Stimulated activated CD8-positive, alpha-beta memory T cell treated with anti-CD3 and anti-CD28 coated beads, Interleukin-12 subunit alpha, Interleukin-12 subunit beta, amount 100 ng/mL, for 24 hours (primary cell): ENCODE measurements around the gene VIT.
"Not testable (repeated sequence)": the region's sequence is repeated elsewhere in the genome, so short reads cannot be mapped to it uniquely, and the experiment has no call there.

Source experiments
- DNase-seq: peaks from one replicate; pipeline ENCODE4 v3.0.0-alpha.2; 2020; ENCODE audit errors: extremely low read depth

VIT gene

DNA sequence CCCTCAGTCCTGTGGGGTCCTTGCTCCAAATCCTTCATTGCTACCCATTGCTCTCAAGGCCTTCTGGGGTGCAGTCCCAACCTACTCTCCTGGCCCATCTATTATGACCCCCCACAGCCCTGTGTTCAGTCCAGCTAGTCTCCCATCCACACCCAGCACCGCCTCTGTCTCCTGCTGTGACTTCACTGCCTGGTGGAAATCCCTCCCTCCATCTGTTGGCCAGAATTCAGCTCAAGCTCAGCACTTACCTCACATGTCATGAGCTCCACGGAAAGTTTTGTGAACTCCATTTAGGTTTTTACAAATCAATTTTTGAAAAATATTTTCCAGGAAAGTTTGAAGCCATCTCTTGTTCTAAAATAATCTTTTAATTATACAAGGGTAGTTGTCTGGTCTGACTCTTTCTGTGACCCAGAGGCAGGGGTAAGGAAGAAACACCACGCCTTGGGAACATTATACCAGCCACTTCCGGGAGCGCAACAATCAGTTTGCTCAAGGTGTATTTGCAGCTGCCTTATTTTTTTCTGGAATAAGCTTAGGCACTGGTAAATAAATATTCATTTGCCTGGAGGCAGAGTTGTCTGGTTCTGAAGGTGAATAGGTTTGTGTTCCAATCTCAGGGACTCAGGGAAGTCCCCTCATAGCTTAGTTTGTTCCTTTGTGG, 110.8 kb downstream of the VIT start:
- DNase-seq: no peak

DNA sequence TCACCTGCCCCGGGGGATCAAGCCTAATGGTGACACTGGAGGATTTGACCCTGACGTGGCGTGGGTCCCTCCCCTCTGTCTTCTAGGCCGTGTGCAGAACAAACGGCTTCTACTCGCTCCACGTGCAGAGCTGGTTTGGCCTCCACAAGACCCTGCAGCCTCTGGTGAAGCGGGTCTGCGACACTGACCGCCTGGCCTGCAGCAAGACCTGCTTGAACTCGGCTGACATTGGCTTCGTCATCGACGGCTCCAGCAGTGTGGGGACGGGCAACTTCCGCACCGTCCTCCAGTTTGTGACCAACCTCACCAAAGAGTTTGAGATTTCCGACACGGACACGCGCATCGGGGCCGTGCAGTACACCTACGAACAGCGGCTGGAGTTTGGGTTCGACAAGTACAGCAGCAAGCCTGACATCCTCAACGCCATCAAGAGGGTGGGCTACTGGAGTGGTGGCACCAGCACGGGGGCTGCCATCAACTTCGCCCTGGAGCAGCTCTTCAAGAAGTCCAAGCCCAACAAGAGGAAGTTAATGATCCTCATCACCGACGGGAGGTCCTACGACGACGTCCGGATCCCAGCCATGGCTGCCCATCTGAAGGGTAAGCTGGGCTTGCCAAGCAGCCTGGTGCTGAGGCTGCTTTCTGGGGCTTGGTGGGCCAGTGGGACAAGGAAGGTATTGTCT, 112.0 kb downstream of the VIT start:
- no peak for DNase-seq

DNA sequence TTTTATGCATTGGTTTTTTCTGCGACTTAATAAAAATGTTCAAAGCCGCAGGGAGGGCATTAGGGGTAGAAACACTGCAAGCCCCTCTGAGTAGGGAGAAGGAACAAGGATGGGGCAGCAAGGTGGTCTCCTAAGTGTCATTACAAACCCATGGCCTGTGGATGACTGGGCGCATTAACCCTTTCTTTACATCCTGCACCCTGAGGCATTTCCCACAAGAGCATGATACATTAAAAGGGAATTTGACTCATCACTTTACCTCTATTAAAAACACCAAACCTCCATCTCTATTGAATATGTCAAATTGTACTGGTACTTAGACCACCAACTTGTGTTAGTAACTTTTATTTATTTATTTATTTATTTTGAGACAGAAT, 112.5 kb downstream of the VIT start:
- no peak for DNase-seq

DNA sequence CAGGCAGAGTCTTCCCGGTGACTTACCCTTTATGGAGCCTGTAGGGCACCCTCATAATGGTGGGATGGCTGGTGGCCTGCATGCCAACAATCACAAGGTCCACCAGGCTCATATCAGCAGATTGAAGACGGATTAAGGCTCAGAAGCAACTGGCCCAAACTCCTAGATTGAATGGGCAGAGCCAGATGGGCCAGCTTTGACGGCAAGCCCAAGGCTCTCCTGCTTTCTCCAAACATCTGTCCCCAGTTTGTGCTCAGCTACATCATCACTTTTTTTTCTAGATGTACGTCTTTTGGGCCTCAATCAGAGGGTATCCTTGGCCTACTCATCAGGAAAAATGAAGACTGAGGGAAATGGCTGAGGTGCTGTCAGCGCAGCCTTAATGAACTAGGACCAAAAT, 114.6 kb downstream of the VIT start:
- DNase-seq: no peak

DNA sequence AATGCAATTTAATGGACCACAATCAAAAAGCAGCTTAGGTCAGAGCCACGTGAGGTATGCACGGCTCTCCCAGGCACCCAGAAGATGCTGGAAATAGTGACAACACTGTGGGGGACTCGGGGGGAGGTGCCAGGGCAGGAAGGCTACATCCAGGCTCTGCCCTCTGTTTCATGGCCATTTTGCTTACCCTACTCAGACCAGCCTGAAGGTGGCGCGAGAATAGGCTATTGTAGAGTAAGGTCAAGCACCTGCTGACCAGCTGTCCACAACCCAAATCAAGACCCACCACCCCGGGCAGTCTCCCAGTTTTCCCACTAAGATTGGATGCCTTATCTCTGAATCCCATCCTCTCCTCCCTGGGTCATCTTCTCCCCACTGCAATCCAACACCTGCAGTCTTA, 115.7 kb downstream of the VIT start:
- DNase-seq: no peak

DNA sequence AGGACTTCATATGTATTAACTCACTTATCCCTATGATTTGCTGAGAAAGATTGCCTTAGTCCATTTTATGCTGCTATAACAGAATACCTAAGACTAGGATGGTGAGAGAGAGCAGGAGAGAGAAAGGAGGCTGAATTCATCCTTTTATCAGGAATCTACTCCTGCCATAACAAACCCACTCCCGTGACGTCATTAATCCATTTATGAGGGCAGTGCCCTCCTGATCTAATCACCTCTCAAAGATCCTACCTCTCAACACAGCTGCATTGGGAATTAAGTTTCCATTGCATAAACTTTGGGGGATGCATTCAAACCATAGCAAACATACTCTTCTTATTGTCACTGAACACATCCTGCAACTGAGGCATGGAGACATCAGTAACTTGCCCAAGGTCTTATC, 122.0 kb downstream of the VIT start:
- DNase-seq: no peak

DNA sequence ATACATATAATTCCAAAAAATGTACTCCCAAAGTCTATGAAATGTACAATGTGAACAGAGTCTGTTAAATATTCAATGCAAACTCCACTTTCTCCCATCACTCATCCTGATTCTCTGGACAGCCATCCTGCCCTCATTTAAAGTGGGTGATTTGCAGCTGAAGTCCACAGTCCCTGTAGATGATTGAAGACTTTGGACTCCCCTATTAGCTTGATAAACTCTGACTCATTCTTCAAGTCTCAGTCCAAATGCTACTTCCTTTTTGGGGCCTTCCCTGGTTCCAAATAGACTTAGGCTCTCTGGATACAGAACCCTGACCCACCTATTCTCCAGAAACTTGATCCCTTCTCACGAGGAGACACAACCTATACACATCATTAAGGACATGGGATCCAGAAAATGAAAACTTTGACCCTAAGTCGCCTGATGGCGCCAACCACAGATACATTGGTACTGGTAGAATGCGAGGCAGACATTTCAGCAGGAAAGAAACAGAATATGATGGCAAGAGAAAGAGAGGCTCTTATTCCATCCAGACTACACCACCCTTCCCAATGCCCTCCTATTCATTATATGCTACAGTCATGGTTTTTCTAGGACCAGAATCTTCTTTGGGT, 122.7 kb downstream of the VIT start:
- no peak for DNase-seq

DNA sequence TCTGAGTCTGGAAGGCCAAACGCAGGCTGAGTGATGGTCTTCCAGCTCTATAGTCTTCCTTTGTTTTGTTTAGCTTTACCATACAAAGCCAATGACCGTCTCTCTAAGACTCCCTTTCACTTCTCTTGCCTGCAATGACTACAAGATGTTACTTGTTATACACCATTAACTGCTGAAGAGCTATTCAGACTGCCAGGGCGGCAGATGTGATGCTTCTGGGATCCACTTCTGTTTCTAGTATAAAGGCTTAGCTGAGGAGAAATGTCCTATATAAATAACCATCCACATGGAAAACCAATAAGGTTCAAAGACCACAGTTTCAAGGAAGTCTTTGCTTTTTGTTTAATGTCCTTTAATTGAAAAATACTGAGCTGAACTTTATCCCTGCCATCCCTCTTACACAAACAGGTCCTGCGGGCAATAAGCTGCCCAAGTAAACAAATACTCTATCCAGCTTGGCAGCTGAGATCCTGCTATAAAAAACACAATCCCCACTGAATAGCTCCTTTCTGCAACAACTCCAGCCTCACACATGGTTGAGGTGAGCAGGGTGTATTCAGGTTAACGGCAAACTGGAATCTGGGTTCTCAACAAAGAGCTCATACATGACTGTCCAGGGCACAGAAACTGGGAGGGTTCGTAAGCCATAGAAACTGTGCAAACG, 124.6 kb downstream of the VIT start:
- no peak for DNase-seq

DNA sequence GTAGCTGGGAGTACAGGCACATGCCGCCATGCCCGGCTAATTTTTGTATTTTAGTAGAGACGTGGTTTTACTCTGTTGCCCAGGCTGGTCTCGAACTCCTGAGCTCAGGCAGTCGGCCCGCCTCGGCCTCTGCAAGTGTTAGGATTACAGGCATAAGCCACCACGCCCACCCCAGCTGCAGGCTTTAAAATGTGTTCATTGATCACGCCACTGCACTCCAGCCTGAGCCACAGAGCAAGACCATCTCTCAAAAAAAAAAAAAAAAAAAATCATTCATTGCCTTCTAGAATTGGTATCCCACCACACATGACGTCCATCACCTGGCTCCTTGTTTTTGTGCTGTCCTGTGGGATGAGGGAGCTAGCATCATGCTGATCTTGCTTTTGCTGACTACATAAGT, 127.4 kb downstream of the VIT start:
- no peak for DNase-seq

DNA sequence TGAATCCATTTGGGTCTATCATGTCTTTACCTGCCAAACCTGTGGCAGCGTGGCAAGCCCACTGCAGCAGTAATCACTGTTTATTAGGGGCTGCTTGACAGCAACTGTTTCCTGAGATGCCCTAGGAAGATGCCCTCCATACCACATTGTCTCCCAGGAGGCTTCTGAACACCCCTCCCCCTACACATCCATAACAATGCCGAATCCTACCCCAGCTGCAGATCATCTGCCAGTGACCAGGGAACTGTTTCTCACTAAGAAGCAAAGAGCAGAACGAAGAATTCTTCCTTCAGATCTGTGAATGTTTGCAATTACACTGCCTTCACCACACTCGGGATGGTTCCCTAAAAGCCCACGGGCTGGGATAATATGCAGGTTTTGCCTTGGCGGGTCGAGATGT, 127.8 kb downstream of the VIT start:
- DNase-seq: no peak

DNA sequence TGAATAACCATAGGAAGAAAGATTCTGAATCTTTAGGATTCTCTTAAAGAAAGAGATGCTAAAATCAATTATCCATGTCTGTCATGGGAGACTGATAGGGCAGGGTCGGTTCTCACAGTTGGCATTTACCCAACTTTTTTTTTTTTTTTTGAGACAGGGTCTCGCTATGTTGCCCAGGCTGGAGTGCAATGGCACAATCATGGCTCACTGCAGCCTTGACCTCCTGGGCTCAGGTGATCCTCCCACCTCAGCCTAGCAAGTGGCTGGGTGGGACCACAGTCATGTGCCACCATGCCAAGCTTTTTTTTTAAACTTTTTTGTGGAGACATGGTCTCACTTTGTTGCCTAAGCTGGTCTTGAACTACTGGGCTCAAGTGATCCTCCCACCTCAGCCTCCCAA, 128.2 kb downstream of the VIT start:
- not testable (repeated sequence) for DNase-seq

DNA sequence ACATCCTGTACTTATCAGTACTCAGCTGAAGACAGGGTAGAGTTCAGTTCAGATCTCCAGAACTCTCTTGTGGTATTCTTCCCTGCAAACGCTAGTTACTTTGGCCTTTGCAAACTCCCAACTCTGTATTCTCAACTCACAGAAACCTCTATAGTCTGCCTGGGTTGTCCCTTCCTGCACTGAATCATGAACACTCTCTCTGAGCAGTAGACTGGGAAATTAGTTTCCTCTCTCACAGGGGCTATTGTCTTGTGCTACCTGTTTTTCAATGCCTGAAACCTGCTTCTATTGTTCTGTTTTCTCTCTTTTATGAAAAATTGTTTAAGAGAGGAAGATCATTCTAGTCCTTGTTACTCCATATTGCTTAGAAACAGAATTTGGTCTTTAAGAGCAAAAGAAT, 134.7 kb downstream of the VIT start:
- no peak for DNase-seq

DNA sequence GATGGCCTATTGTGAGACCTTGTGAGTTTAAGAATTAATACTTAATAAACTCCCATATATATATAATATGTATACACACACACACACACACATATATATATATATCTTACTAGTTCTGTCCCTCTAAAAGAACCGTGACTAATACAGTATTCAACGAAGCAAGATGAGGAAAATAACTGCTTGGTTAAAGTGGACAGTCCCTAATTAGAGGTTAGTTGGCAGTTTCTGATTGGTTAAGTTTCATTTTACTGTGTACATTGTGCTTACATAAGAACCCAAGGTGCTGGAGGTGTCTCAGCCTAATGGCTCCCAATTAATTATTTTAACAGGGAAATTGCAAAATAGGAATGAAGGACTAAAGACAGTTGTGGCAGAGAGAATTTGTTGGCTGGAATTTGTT, 137.7 kb downstream of the VIT start:
- no peak for DNase-seq

DNA sequence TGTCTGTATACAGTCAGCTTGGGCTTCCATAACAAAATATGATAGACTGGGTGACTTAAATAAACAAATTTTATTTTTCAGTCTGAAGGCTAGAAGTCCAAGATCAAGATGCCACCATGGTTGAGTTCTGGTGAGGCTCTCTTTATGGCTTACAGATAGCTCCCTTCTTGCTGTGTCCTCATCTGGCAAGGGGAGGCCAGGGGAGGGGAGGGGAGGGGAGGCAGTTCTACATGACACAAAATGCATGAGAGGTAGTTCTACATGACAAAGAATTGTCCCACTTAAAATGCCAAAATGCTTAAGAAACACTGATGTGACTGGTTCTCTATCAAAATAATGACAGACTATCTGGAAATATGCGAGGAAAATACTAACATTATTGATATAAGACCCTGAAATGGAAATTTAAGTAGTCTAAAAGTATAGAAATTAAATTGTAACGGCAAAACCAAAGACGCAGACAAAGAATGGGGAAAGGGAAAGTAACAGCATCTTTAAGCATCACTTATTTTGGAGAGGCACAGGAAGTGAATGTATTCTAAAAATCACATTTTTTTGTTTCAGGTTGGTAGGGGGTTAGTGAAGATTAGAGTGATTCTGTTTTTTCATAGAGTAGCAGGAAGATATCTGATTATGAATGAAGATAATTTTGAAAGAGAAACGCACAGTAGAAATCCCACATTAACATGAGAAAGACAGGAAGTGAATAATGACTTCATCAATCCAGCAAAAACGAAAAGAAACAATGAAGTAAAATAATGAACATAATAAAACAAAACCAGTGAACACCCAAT, 138.4 kb downstream of the VIT start:
- no peak for DNase-seq

DNA sequence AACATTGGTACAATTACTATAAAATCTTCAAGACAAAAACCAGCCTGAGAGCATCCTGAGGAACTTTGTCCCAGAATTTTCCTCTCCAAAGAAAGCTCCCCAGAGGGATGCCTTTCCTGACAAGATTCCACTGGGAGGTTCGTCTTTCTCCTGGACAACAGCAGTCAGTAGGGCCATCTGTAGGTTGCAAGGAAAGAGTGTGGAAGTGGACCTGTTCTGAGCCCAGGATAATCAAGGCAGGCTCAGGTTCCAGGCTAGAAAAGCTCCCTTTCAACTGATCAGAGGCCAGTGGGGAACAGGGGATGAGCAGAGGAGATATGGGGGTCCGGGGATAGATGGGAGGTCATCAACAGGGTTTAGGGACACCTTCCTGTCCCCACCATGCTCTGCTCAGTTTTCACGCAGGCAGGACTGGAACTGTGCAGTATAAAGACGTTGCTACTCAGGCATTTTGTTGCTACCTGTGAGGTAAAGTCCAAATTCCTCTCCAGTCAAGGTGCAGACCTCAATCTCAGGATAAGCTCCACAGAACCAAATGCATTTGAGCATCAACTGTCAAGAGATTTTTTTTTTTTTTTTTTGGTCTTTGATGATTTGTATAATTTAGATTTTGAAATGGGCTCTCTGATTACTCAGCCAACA, 143.6 kb downstream of the VIT start:
- no peak for DNase-seq

DNA sequence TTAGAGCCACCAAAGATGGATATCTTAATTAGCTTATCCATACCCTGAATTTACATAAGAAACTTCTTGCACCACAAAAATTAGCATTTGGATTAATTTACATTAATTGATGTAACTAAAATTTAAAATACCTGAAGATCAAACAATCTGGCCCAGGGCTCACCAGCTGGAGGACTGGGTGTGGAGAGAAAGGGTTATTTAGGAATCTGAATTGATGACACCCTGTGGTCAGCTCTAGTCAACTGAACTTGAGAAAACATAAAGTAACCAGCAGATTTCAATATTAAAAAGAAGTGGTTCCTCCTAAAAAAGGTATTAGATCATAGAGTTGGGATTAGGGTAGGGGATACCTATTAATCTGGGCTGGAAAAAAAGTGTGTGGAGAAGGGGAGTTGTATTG, 147.3 kb downstream of the VIT start:
- no peak for DNase-seq

DNA sequence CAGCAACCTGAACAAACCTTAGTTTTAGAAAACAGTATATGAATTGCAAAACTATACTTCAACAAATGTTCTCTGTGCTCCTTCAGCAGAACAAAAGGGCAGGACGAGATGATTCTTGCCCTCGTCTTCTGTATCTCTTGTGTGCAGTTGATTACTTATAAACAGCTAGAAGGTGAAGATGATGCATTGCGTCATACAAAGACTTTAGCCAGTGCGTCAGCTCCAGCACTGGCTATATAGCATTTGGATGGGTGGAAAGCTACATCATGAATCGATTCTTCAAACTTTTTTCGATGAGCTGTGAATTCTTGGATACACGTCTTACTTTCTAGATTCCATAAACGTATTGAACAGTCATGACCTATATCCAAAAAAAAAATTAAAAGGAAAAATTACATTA, 152.8 kb downstream of the VIT start:
- DNase-seq: no peak

DNA sequence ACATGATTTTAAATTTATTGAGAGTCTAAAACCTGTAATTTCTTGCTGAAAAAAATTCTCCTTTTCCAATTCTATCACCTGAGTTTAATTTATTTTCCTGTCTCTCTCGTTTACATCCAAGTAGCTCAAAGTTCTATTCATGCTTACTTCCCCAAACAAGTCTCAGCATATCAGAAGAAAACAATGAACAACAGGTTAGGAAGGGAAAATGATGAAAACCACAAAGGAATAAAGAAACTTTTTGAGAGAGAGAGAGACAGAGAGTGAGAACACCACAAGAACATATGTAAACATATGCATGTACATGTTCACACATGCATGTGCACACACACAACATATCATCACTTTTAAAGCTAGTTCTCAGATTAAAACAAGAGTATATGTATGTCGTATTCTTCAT, 157.7 kb downstream of the VIT start:
- no peak for DNase-seq

DNA sequence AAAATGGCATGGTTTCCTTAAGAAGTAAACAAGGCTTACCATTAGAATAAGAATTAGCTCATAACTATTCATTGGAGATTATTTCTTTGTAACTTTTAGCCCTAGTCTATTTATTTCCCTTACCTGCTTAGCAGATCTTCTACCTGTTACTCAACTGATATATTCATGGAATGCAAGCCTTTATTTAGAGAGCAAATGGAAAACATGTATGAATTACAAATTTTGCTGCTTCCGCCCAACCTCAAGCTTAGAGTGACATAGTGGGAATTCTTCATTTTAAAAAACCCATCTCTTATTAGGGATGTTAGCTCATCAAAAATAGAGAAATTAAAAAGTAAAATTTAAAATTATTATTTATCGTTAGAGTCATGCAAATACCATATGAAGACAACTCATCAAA, 158.9 kb downstream of the VIT start:
- no peak for DNase-seq

DNA sequence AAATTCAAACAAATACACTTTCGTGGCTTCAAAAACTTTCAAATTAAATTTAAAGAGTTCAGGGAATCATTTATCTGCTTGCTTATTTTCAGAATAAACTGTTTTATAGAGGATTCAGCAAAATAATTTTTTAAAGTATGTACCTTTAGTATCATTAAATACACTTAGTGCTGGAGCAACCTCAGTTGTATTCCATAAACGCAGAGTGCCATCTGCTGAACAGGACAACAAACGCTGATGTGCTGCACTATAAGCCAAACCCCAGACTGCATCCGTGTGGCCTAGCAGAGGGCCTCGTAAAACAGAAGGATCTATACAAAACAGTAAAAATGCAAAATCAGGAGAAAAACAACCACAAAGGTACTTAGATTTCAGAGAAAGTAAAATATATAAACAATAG, 161.2 kb downstream of the VIT start:
- no peak for DNase-seq

DNA sequence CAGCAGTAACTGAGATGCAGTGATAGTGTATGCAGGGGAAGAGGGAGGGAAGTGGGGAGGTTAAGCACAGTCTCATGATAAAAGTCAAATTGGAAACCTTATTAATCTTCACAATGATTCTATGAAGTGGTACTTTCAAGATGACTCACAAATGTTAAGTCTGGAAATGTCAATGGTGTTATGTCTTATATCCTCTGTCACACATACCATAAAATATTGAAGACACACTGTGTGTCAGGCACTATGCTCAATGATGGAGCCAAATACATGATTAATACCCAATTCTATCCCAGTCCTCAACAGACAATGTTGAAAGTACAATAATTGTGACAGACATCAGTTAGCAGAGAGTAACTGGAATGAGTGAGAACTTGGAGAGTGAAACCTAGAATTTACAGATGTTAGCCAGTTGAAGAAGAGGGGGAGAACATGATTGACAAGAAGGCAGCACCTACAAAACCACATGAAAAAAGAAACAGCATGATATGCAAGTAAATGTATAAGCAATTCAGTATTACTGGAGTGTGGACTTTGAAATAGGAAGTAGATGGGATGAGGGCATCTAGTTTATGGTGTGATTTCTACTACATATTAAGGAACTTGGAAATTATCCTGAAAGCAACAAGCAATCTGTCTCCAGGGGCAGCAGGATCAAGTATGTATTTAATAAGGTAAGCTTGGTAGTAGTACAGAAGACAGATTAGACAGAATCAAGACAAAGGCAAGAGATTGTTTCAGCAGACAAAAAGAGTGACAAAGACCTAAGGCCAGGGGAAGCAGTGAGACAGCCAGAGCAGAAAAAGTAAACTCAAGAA, 162.3 kb downstream of the VIT start:
- DNase-seq: no peak
